CD14-positive monocyte (primary cell): ENCODE measurements around the gene KRT2. TPM values are rescaled to one million over a fixed set of nuclear protein-coding genes. Genes with fewer than 3 reads are reported as not detected.

Experiments used
- DNase-seq, 3 donors: peaks; one replicate each; pipeline ENCODE4 v3.0.0-alpha.2; 2011 to 2022
- H2AFZ ChIP-seq: 2 replicates; pipeline ENCODE4 v1.6.0; 2012; ENCODE audit warnings: mild to moderate bottlenecking, low read depth, low read length, inconsistent platforms; ENCODE audit not compliant: insufficient read depth, poor library complexity, severe bottlenecking
- H3K27ac ChIP-seq, 2 donors: 1 replicate in 1 of 2; 2 replicates in 1 of 2; pipeline ENCODE4 v1.5.1; 2012 to 2013; ENCODE audit warnings: low read length in 2 of 2, control low read depth in 1 of 2, inconsistent platforms in 1 of 2, low read depth in 1 of 2, mild to moderate bottlenecking in 1 of 2
- H3K27me3 ChIP-seq, 2 donors: one replicate each; pipeline versions ENCODE4 v1.6.0 to v1.6.1; 2011 to 2013; ENCODE audit warnings: low read length in 2 of 2; ENCODE audit not compliant: control insufficient read depth in 2 of 2, insufficient read depth in 2 of 2
- H3K36me3 ChIP-seq, 2 donors: replicated peaks in 1 of 2; 1 replicate in 1 of 2; 2 replicates in 1 of 2; pipeline versions ENCODE4 v1.5.1 to v1.6.1; 2012 to 2013; ENCODE audit warnings: low read length in 2 of 2, control low read depth in 1 of 2, inconsistent platforms in 1 of 2, mild to moderate bottlenecking in 1 of 2; ENCODE audit not compliant: insufficient read depth in 2 of 2, control insufficient read depth in 1 of 2
- H3K4me1 ChIP-seq, 2 donors: 1 replicate in 1 of 2; 2 replicates in 1 of 2; pipeline versions ENCODE4 v1.5.1 to v1.6.1; 2012 to 2013; ENCODE audit warnings: low read length in 2 of 2, control low read depth in 1 of 2, inconsistent platforms in 1 of 2, mild to moderate bottlenecking in 1 of 2, moderate library complexity in 1 of 2; ENCODE audit not compliant: insufficient read depth in 2 of 2, control insufficient read depth in 1 of 2
- H3K4me2 ChIP-seq: replicated peaks from 2 replicates; pipeline ENCODE3; 2012; ENCODE audit warnings: low read length, moderate library complexity, mild to moderate bottlenecking; ENCODE audit not compliant: poor library complexity, severe bottlenecking; ENCODE audit errors: extremely low read depth
- H3K4me3 ChIP-seq, 3 experiments: fragments of 200-600 bp in 1 of 3; sonication (generic) in 1 of 3; replicated peaks in 1 of 3; 1 replicate in 2 of 3; 2 replicates in 1 of 3; pipeline ENCODE4 v1.5.1; 2011 to 2013; ENCODE audit warnings: low read length in 3 of 3, mild to moderate bottlenecking in 3 of 3, control low read depth in 2 of 3, low read depth in 2 of 3, inconsistent platforms in 1 of 3, moderate library complexity in 1 of 3
- H3K79me2 ChIP-seq: 2 replicates; pipeline ENCODE4 v1.6.0; 2012; ENCODE audit warnings: mild to moderate bottlenecking, control low read depth, inconsistent platforms, low read length, moderate library complexity; ENCODE audit not compliant: insufficient read depth
- H3K9ac ChIP-seq: 2 replicates; pipeline ENCODE4 v1.6.0; 2017; ENCODE audit warnings: low read length, mild to moderate bottlenecking; ENCODE audit not compliant: insufficient read depth, poor library complexity, severe bottlenecking
- H3K9me3 ChIP-seq, 2 donors: replicated peaks in 1 of 2; 1 replicate in 1 of 2; 2 replicates in 1 of 2; pipeline versions ENCODE4 v1.5.1 to v1.6.1; 2012 to 2013; ENCODE audit warnings: low read length in 2 of 2, control low read depth in 1 of 2; ENCODE audit not compliant: control insufficient read depth in 1 of 2, insufficient read depth in 1 of 2
- H4K20me1 ChIP-seq: 2 replicates; pipeline ENCODE4 v1.6.0; 2012; ENCODE audit warnings: mild to moderate bottlenecking, low read length, control low read depth, moderate library complexity; ENCODE audit not compliant: insufficient read depth
- H3K27ac Mint-ChIP-seq, 7 donors: one replicate each; pipeline ENCODE4 v1.8.0; 2020; ENCODE audit warnings: mild to moderate bottlenecking in 7 of 7, mixed read lengths in 7 of 7, moderate library complexity in 6 of 7, inconsistent platforms in 2 of 7
- H3K27me3 Mint-ChIP-seq, 3 donors: one replicate each; pipeline ENCODE4 v1.8.0; 2021 to 2022; ENCODE audit warnings: low read depth in 3 of 3, mild to moderate bottlenecking in 3 of 3, mixed read lengths in 3 of 3, moderate library complexity in 3 of 3, inconsistent platforms in 1 of 3
- H3K36me3 Mint-ChIP-seq, 2 donors: one replicate each; pipeline ENCODE4 v1.8.0; 2020; ENCODE audit warnings: mixed read lengths in 2 of 2, inconsistent platforms in 1 of 2, mild to moderate bottlenecking in 1 of 2
- H3K4me1 Mint-ChIP-seq: one replicate; pipeline ENCODE4 v1.8.0; 2020; ENCODE audit warnings: mild to moderate bottlenecking, mixed read lengths
- H3K4me3 Mint-ChIP-seq, 2 donors: one replicate each; pipeline ENCODE4 v1.8.0; 2020; ENCODE audit warnings: mild to moderate bottlenecking in 2 of 2, mixed read lengths in 2 of 2, moderate library complexity in 1 of 2
- H3K9me3 Mint-ChIP-seq, 7 donors: one replicate each; pipeline ENCODE4 v1.8.0; 2020 to 2022; ENCODE audit warnings: mixed read lengths in 7 of 7, mild to moderate bottlenecking in 6 of 7, moderate library complexity in 6 of 7, inconsistent platforms in 2 of 7
- CTCF ChIP-seq: fragments of 200-600 bp; IDR thresholded peaks from one replicate; pipeline ENCODE4 v1.8.0; 2022; ENCODE audit warnings: antibody characterized with exemption, mild to moderate bottlenecking
- WGBS: methylation state at CpG from one replicate; pipeline ENCODE4 v1.1.5; 2013; ENCODE audit warnings: missing lambda C conversion rate; ENCODE audit not compliant: insufficient coverage; 5-methylcytosine and 5-hydroxymethylcytosine counted together
- intact Hi-C, 2 donors: fragments of 100-400 bp; cut with micrococcal nuclease; formaldehyde crosslinking; loops; one replicate each; pipeline versions ENCODE4 v1.15.0 to v1.15.1; 2023
- polyA plus RNA-seq, 3 donors: library from polyadenylated mRNA; depleted of rRNA in 1 of 3; unstranded in 2 of 3; stranded (reverse) in 1 of 3; fragments of 300-500 nt in 2 of 3; fragments of >200 nt in 1 of 3; fragmentation: Illumina TruSeq in 2 of 3; gene quantifications; 1 replicate in 2 of 3; 2 replicates in 1 of 3; pipeline ENCODE4 v1.2.3, GENCODE V29; 2012 to 2021

The KRT2 gene
- polyA plus RNA-seq, 3 donors: not detected

GRCh38 chr12:52686756-52687487, 34.9 kb upstream of the KRT2 start:
- peaks cover 0 to 4% (median 0%) of the 10 kb centered on the region in 7 donors for H3K9me3 Mint-ChIP-seq
- no peak overlapping the region for H3K27ac ChIP-seq
- H3K4me1 Mint-ChIP-seq: peaks cover 9% of the 10 kb centered on the region
- no peak overlapping the region for H3K4me3 Mint-ChIP-seq
- H3K27me3 ChIP-seq: peaks cover 17 to 23% of the 10 kb centered on the region in 2 donors
- H3K27ac Mint-ChIP-seq: no peak overlapping the region
- no peaks in the 10 kb centered on the region for H4K20me1 ChIP-seq
- H3K79me2 ChIP-seq: no peaks in the 10 kb centered on the region
- H3K9ac ChIP-seq: no peak overlapping the region
- H3K4me1 ChIP-seq: peaks cover 3 to 5% of the 10 kb centered on the region in 2 donors
- peaks cover 28 to 38% (median 35%) of the 10 kb centered on the region in 3 donors for H3K27me3 Mint-ChIP-seq
- H3K4me2 ChIP-seq: no peak overlapping the region
- H3K9me3 ChIP-seq: peaks cover 0 to 5% of the 10 kb centered on the region in 2 donors
- H2AFZ ChIP-seq: no peak overlapping the region
- intact Hi-C loops: no loop called here
- WGBS: 92% methylated on average over 2 of the region's 9 CpGs
- H3K4me3 ChIP-seq: no peak overlapping the region
- DNase-seq: no peak
- H3K36me3 ChIP-seq: no peaks in the 10 kb centered on the region
- no peaks in the 10 kb centered on the region for H3K36me3 Mint-ChIP-seq
- TF ChIP-seq CTCF: no peak

GRCh38 chr12:52686063-52686462, 34.1 kb upstream of the KRT2 start:
- Histone ChIP-seq H3K79me2 (no peaks in the 10 kb centered on the region), H2AFZ (no peak overlapping the region), H3K4me3 (no peak overlapping the region), H3K9me3 (peaks cover 0 to 5% of the 10 kb centered on the region in 2 donors), H3K27me3 (peaks cover 12 to 16% of the 10 kb centered on the region in 2 donors), H3K36me3 (no peaks in the 10 kb centered on the region), H4K20me1 (no peaks in the 10 kb centered on the region), H3K4me2 (no peak overlapping the region), H3K27ac (no peak overlapping the region), H3K9ac (no peak overlapping the region), H3K4me1 (peaks cover 3% of the 10 kb centered on the region in 2 donors)
- intact Hi-C loops: no loop called here
- no peaks in the 10 kb centered on the region for H3K36me3 Mint-ChIP-seq
- peaks cover 20 to 30% (median 26%) of the 10 kb centered on the region in 3 donors for H3K27me3 Mint-ChIP-seq
- peaks cover 5% of the 10 kb centered on the region for H3K4me1 Mint-ChIP-seq
- no peak for DNase-seq
- peaks cover 0 to 4% (median 0%) of the 10 kb centered on the region in 7 donors for H3K9me3 Mint-ChIP-seq
- H3K27ac Mint-ChIP-seq: no peak overlapping the region
- TF ChIP-seq CTCF: no peak
- H3K4me3 Mint-ChIP-seq: no peak overlapping the region
- WGBS: no CpG with 5 or more reads among the region's 3 CpGs
